ENCODE measurements around the gene KRTAP10-4.

GRCh38 chr21:44594406-44594916, 20.9 kb downstream of the KRTAP10-4 start:
- no peak for TF ChIP-seq CTCF (IDR thresholded peaks at IDR 0.05; ENCODE audit: extremely low read depth in 1 of 2, insufficient read depth in 1 of 2, low read depth in 1 of 2, low read length in 2 of 2)
- TF ChIP-seq POLR2AphosphoS5 (IDR thresholded peaks at IDR 0.05; ENCODE audit: insufficient read depth, low read depth, low read length), result no peak

Measured in endothelial cell of umbilical vein (primary cell).